Stimulated activated CD4-positive, alpha-beta T cell treated with anti-CD3 and anti-CD28 coated beads, TNF-alpha, amount 100 ng/mL, for 24 hours (primary cell): ENCODE measurements around the gene RAB23.
"Not testable (repeated sequence)": the region's sequence is repeated elsewhere in the genome, so short reads cannot be mapped to it uniquely, and the experiment has no call there.

ENCODE experiments used
- DNase-seq, 3 experiments: peaks; one replicate each; pipeline ENCODE4 v3.0.0-alpha.2; 2020; ENCODE audit warnings: low read depth in 3 of 3

The RAB23 gene

GRCh38 chr6:57243526-57243925 is 21.4 kb upstream of the RAB23 start:
- not testable (repeated sequence) for DNase-seq

DNA sequence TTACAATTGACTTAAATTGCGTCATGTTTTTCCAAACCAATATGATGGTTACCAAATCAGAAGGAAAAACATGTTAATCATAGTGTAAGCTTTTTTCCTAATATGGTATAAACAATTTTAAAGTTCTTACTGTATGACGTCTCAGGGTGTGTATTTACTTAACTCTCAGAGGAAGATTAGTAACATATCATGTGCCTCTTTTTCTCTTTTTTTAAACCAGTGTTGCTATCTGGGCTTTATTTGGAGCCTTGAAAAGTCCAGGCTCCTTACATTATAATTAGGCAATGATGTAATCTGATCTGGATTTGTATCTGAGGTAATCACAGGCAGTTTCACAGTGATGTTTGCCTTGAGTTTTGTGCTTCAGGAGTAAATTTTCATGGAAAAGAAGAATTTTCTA is 20.4 kb upstream of the RAB23 start:
- no peak for DNase-seq

DNA sequence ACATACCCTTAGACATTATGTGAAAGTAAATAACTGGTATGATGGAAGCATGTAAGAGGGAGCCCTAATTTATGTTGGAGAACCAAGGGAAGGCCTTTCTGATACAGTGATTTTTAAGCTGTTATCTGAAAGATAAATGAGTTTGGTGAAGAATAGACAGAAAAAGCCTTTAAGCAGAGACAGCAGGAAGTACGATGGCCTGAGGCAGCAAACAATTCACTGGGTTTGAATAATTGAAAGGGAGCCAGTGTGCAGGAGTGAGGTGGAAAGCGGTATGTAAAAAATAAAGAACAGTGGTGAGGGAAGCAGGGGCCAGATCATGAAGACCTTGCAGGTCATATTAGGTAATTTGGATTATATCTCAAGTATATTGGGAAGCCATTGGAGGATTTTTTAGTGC is 4.1 kb upstream of the RAB23 start:
- DNase-seq, result no peak

- no peak for DNase-seq
These were observed 2.8 kb upstream of the RAB23 start for GRCh38 chr6:57224769-57225515.

DNA sequence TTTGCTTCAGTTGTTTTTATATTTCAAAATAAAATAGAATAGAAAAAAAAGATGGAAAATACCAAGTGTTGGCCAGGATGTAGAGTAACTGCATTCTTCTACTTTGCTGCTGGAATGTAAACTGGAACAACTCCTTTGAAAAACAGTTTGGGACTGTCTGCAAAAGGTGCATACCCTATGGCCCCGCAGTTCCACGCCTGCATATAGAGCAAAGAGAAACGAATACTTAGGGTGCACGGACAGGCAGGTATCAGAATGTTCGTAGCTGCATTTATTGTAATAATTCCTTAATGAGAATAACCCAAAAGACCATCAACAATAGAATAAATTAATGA is 603 bp upstream of the RAB23 start:
- no peak for DNase-seq

GRCh38 chr6:57221191-57221935 is 744 bp downstream of the RAB23 start:
- peak in 2 of 3 experiments; percentile 8 to 55 for DNase-seq

GRCh38 chr6:57220083-57220703 is 1.9 kb downstream of the RAB23 start:
- no peak for DNase-seq

- no peak for DNase-seq
These were observed 4.8 kb downstream of the RAB23 start for GRCh38 chr6:57217270-57217669.

DNA sequence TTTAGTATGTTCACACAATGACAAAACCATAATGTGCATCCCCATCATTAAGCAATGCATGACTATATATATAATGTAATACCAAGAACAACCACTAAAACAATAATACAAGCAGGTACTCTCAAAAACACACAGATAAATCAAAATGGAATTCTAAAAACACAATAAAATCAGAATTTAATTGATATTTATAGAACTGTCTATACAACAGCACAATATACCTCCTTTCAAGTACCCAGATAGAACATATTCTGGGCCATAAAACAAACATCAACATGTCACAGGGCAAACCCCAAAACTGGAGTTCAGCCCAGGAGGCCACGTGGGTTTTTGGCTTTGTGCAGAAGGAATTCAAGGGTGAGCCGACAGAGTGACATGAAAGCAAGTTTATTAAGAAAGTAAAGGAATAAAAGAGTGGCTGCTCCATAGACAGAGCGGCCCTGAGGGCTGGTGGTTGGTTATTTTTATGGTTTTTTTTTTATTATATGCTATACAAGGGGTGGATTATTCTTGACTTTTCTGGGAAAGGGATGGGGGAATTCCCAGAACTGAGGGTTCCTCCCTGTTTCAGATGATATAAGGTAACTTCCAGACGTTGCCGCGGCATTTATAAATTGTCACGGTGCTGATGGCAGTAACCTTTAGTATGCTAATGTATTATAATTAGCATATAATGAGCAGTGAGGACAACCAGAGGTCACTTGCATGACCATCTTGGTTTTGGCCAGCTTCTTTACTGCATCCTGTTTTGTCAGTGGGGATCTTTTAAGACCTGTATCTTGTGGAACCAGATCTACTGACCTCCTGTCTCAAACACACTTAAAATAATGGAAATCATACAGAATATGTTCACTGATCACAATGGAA is 5.6 kb downstream of the RAB23 start:
- DNase-seq, result no peak

GRCh38 chr6:57215260-57215659 is 6.8 kb downstream of the RAB23 start:
- no peak for DNase-seq

GRCh38 chr6:57210060-57210459 is 12.0 kb downstream of the RAB23 start:
- DNase-seq, result no peak

- DNase-seq, result no peak
These were observed 13.1 kb downstream of the RAB23 start for GRCh38 chr6:57209030-57209429.

GRCh38 chr6:57207872-57208271 is 14.2 kb downstream of the RAB23 start:
- DNase-seq, result no peak

- DNase-seq, result no peak
These were observed 15.0 kb downstream of the RAB23 start for GRCh38 chr6:57207141-57207540.

- no peak for DNase-seq
These were observed 16.4 kb downstream of the RAB23 start for GRCh38 chr6:57205550-57206328.

GRCh38 chr6:57201718-57202117 is 20.4 kb downstream of the RAB23 start:
- no peak for DNase-seq

- no peak for DNase-seq
These were observed 23.0 kb downstream of the RAB23 start for GRCh38 chr6:57198926-57199636.

DNA sequence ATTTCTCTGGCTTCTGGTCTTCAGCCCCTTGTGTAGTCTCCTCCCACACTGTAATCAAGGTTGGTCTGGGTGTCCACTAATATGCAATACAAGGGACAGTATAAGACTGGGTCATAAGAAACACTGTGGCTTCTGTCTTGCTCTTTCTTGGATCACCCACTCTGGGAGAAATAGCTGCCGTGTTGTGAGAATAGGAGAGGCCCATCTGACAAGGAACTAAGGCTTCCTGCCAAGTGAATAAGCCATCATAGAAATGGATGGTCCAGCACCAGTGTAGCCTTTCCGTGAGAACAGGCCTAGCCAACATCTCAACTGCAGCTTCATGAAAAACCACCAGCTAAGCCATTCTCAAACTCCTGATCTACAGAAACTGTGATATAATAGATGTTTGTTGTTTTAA is 26.6 kb downstream of the RAB23 start:
- no peak for DNase-seq

- no peak for DNase-seq
These were observed 28.9 kb downstream of the RAB23 start for GRCh38 chr6:57193177-57193576.

DNA sequence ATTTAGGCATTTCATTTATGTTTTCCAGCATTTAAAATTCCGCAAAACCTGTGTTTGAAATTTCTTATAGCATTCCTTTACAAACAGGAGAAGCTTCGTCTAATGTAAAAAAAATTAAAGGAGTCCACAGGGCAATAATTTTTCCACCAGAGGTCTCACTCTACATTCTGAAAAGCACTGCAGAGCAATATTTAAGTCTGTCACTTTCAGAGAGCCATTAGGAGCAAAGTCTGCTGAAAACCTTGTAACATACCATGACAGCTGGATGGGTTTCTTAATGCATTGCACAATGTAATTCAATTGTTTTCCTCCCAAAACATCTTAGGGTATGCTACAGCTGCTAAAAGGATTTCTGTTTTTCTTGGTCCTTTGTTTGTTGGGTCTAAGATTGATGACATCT is 32.0 kb downstream of the RAB23 start:
- no peak for DNase-seq

DNA sequence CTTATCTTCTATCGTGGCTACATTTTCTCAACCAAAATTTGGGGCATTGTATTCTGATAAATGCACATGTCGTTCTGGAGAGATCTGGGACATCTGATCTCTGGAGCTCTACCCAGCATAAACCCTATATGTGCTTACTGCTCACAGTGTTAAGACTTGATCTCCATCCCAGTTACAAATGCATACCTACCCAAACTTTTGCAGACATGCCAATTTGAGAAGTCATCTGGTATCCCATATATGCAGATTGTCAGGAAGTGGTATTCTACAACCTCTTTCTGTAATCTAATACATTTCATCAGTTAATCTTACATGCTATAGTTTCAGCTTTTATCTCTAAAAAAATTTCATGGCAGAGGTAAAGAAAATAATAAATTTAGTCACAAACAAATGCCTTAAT is 38.8 kb downstream of the RAB23 start:
- DNase-seq, result no peak
